Measurements from ENCODE around the gene NDUFS8. TPM values are rescaled to one million over a fixed set of nuclear protein-coding genes. Genes with fewer than 3 reads are reported as not detected.

The NDUFS8 gene
- total and polyA plus RNA-seq, 2 experiments from 2014 or later, result 175 to 308 TPM

DNA sequence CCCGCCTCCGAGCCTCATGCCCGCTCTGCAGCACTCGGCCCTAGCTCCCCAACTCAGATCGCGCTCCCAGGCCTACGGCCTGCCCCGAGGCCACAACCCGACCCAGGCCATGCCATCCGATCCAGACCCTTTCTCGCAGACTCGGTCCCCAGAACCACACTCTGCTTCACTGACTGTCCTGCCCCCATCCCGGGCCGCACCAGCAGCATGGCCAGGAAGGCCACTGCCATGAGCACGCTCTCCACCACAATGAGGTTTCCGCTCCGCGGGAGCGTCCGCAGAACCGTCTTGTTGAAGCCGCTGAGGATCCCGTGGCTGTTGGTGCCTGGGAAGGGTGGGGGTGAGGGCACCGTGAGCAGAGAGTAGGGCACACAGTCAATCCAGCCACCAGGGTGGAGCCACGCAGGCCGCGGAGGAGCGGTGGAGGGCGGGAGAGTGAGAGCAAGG is 33.0 kb upstream of the NDUFS8 start (continued):
- no peak for TF ChIP-seq ZNF462 (CRISPR knock-in tag; IDR thresholded peaks at IDR 0.05)

DNA sequence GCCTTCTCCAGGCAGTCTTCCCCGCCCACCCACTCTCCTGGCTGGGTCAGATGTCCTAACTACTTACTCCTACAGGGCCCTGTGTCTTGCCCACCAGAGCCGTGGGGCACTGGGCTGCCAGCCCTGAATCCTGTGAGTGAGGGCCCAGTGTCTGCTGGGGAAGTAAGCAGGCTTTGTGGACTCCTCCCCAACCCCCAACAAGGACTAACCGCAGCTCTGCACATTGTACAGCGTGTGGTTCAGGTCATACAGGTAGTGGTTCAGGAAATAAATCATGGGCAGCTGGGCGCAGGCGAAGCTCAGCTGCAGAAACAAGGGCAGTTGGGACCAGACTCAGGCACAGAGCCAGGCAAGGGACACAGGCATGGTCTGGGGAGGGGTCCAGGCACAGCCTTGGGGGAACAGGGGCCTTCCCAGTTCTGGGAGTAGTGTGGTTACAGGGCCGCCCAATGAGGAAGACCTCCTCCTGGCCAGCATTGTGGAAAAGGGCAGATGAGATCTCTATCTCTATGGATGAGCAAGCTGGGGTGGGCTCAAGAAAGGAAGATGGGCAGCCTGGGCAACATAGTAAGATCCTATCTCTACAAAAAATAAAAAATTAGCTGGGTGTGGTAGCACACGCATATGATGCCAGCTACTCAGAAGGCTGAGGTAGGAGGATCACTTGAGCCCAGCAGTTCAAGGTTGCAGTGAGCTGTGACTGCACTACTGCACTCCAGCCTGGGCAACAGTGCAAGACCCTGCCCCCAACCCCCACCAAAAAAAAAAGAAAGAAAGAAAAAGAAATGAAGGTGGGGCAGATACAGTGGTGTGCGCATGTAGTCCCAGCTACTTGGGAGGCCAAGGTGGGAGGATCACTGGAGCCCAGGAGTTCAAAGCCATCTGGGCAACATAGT is 32.1 kb upstream of the NDUFS8 start:
- no peaks in the 10 kb centered on the region for H3K9me3 Mint-ChIP-seq
- H3K27ac ChIP-seq (ENCODE audit: low read depth), result no peak overlapping the region
- H2AFZ ChIP-seq, result no peak overlapping the region
- peaks cover 17% of the 10 kb centered on the region for H3K4me1 Mint-ChIP-seq
- H3K27me3 ChIP-seq (ENCODE audit: insufficient read depth), result no peaks in the 10 kb centered on the region
- peaks cover 4% of the 10 kb centered on the region; the same call in 1 of the 2 replicates for H3K4me1 ChIP-seq (ENCODE audit: insufficient read depth)
- H3K9me2 ChIP-seq (ENCODE audit: insufficient read depth), result no peaks in the 10 kb centered on the region
- H3K36me3 Mint-ChIP-seq (ENCODE audit: low read depth), result no peaks in the 10 kb centered on the region; the same call in 2 of the 3 replicates
- no peak for TF ChIP-seq JUNB (IDR thresholded peaks at IDR 0.05; ENCODE audit: unreplicated experiment)
- no peak for ATAC-seq
- no peak for DNase-seq (ENCODE audit: low spot score)
- peaks cover 7% of the 10 kb centered on the region for H3K27me3 Mint-ChIP-seq (ENCODE audit: insufficient read depth, low read depth, poor library complexity)
- H3K4me3 ChIP-seq, result no peak overlapping the region
- no peaks in the 10 kb centered on the region for H4K20me1 ChIP-seq (replicated peaks; ENCODE audit: insufficient read depth)
- no peak overlapping the region for H3K27ac Mint-ChIP-seq
- peaks cover 5% of the 10 kb centered on the region; the same call in 1 of the 2 replicates for H3F3A ChIP-seq (replicated peaks; ENCODE audit: low read depth)
- H3K36me3 ChIP-seq (ENCODE audit: insufficient read depth), result no peaks in the 10 kb centered on the region
- no peak overlapping the region for H3K4me2 ChIP-seq
- H3K79me2 ChIP-seq (replicated peaks; ENCODE audit: insufficient read depth), result no peaks in the 10 kb centered on the region
- no peak overlapping the region for H3K4me3 Mint-ChIP-seq

All from GM23338 (cell line).